DOHH2 (cell line): ENCODE results near the gene MYO18B.

Experiments used
- H3F3A ChIP-seq: fragments of 200-600 bp; sonication (generic), shearing (Covaris generic); 2 replicates; pipeline ENCODE4 v1.6.0; 2016; ENCODE audit warnings: antibody characterized with exemption, mild to moderate bottlenecking; ENCODE audit not compliant: control insufficient read depth, insufficient read depth
- H3K27ac ChIP-seq: fragments of 200-600 bp; sonication (generic); 2 replicates; pipeline ENCODE4 v1.5.1; 2014; ENCODE audit warnings: low read depth, mild to moderate bottlenecking, low read length, moderate library complexity
- H3K27me3 ChIP-seq: fragments of 200-600 bp; sonication (generic); 2 replicates; pipeline ENCODE4 v1.6.1; 2014; ENCODE audit warnings: mild to moderate bottlenecking, low read length, mixed read lengths; ENCODE audit not compliant: control insufficient read depth
- H3K36me3 ChIP-seq: fragments of 200-600 bp; sonication (generic); 2 replicates; pipeline ENCODE4 v1.6.1; 2014; ENCODE audit warnings: mild to moderate bottlenecking, low read length, moderate library complexity, mixed read lengths; ENCODE audit not compliant: control insufficient read depth
- H3K4me1 ChIP-seq: fragments of 200-600 bp; sonication (generic); 2 replicates; pipeline ENCODE4 v1.6.1; 2014; ENCODE audit warnings: mild to moderate bottlenecking, low read length, mixed read lengths; ENCODE audit not compliant: control insufficient read depth
- H3K4me2 ChIP-seq: fragments of 200-600 bp; sonication (generic); 2 replicates; pipeline ENCODE4 v1.6.0; 2014; ENCODE audit warnings: mild to moderate bottlenecking, low read length, moderate library complexity
- H3K4me3 ChIP-seq: fragments of 200-600 bp; sonication (generic); 2 replicates; pipeline ENCODE4 v1.5.1; 2014; ENCODE audit warnings: mild to moderate bottlenecking, low read length, mixed read lengths
- H3K79me2 ChIP-seq: fragments of 200-600 bp; sonication (generic); 2 replicates; pipeline ENCODE4 v1.6.1; 2014; ENCODE audit warnings: mild to moderate bottlenecking, low read length, mixed read lengths; ENCODE audit not compliant: control insufficient read depth
- H3K9me2 ChIP-seq: fragments of 200-600 bp; sonication (generic); replicated peaks from 2 replicates; pipeline ENCODE4 v1.6.1; 2014; ENCODE audit warnings: mild to moderate bottlenecking, low read length, mixed read lengths; ENCODE audit not compliant: control insufficient read depth
- H3K9me3 ChIP-seq: fragments of 200-600 bp; sonication (generic); 2 replicates; pipeline ENCODE4 v1.6.1; 2014; ENCODE audit warnings: antibody characterized with exemption, low read length, mixed read lengths; ENCODE audit not compliant: control insufficient read depth, insufficient read depth
- H4K20me1 ChIP-seq: fragments of 200-600 bp; sonication (generic); 2 replicates; pipeline ENCODE4 v1.6.0; 2014; ENCODE audit warnings: low read depth, mild to moderate bottlenecking, antibody characterized with exemption, low read length, moderate library complexity; ENCODE audit not compliant: control insufficient read depth, insufficient read depth
- EZH2phosphoT487 ChIP-seq: fragments of 200-600 bp; sonication (generic); IDR thresholded peaks from 2 replicates; pipeline ENCODE4 v1.6.1; 2017; ENCODE audit warnings: borderline replicate concordance, mild to moderate bottlenecking, antibody characterized with exemption, low read length, moderate library complexity, mixed read lengths
- TF ChIP-seq, protein P1 (sequence below): fragments of 200-600 bp; sonication (generic); IDR thresholded peaks from one replicate; pipeline ENCODE4 v1.5.1; 2014; ENCODE audit warnings: antibody characterized with exemption, mild to moderate bottlenecking, low read depth, low read length; ENCODE audit not compliant: poor library complexity, severe bottlenecking

The MYO18B gene

GRCh38 chr22:25760848-25761595, 19.0 kb downstream of the MYO18B start:
- no peaks in the 10 kb centered on the region for H3K79me2 ChIP-seq
- no peak overlapping the region for H3K4me3 ChIP-seq
- no peak for TF ChIP-seq EZH2phosphoT487
- TF ChIP-seq, protein P1, sequence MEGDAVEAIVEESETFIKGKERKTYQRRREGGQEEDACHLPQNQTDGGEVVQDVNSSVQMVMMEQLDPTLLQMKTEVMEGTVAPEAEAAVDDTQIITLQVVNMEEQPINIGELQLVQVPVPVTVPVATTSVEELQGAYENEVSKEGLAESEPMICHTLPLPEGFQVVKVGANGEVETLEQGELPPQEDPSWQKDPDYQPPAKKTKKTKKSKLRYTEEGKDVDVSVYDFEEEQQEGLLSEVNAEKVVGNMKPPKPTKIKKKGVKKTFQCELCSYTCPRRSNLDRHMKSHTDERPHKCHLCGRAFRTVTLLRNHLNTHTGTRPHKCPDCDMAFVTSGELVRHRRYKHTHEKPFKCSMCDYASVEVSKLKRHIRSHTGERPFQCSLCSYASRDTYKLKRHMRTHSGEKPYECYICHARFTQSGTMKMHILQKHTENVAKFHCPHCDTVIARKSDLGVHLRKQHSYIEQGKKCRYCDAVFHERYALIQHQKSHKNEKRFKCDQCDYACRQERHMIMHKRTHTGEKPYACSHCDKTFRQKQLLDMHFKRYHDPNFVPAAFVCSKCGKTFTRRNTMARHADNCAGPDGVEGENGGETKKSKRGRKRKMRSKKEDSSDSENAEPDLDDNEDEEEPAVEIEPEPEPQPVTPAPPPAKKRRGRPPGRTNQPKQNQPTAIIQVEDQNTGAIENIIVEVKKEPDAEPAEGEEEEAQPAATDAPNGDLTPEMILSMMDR: no peak
- H4K20me1 ChIP-seq: no peaks in the 10 kb centered on the region
- no peaks in the 10 kb centered on the region for H3K9me2 ChIP-seq
- H3K9me3 ChIP-seq: no peaks in the 10 kb centered on the region
- H3F3A ChIP-seq: no peaks in the 10 kb centered on the region
- no peaks in the 10 kb centered on the region for H3K36me3 ChIP-seq
- H3K27ac ChIP-seq: no peak overlapping the region
- H3K4me2 ChIP-seq: no peak overlapping the region
- no peaks in the 10 kb centered on the region for H3K4me1 ChIP-seq
- no peaks in the 10 kb centered on the region for H3K27me3 ChIP-seq

- Histone ChIP-seq H3K9me3 (peaks cover 11% of the 10 kb centered on the region), H4K20me1 (no peaks in the 10 kb centered on the region), H3K4me3 (no peak overlapping the region), H3K27me3 (no peaks in the 10 kb centered on the region), H3F3A (no peaks in the 10 kb centered on the region), H3K4me2 (no peak overlapping the region), H3K79me2 (no peaks in the 10 kb centered on the region), H3K36me3 (no peaks in the 10 kb centered on the region), H3K27ac (no peak overlapping the region), H3K9me2 (no peaks in the 10 kb centered on the region), H3K4me1 (no peaks in the 10 kb centered on the region)
- TF ChIP-seq EZH2phosphoT487: no peak
- TF ChIP-seq, protein P1: no peak
These were observed 20.2 kb downstream of the MYO18B start for GRCh38 chr22:25762147-25762546.

GRCh38 chr22:25763239-25763777, 21.3 kb downstream of the MYO18B start:
- Histone ChIP-seq H3K9me2 (no peaks in the 10 kb centered on the region), H3F3A (no peaks in the 10 kb centered on the region), H3K4me1 (no peaks in the 10 kb centered on the region), H3K9me3 (peaks cover 11% of the 10 kb centered on the region), H3K36me3 (no peaks in the 10 kb centered on the region), H3K4me3 (no peak overlapping the region), H3K27ac (no peak overlapping the region), H3K27me3 (no peaks in the 10 kb centered on the region), H3K79me2 (no peaks in the 10 kb centered on the region), H3K4me2 (no peak overlapping the region), H4K20me1 (no peaks in the 10 kb centered on the region)
- no peak for TF ChIP-seq EZH2phosphoT487
- TF ChIP-seq, protein P1: no peak
